GM20431 (cell line): ENCODE results near the gene XXYLT1.

ENCODE experiments used
- in situ Hi-C: fragments of 300-500 bp; cut with MseI, MboI; formaldehyde crosslinking; loops from one replicate; pipeline ENCODE4 v1.15.0; 2020; ENCODE audit warnings: low sequenced_read_pairs; ENCODE audit not compliant: unreplicated experiment

XXYLT1 gene

DNA sequence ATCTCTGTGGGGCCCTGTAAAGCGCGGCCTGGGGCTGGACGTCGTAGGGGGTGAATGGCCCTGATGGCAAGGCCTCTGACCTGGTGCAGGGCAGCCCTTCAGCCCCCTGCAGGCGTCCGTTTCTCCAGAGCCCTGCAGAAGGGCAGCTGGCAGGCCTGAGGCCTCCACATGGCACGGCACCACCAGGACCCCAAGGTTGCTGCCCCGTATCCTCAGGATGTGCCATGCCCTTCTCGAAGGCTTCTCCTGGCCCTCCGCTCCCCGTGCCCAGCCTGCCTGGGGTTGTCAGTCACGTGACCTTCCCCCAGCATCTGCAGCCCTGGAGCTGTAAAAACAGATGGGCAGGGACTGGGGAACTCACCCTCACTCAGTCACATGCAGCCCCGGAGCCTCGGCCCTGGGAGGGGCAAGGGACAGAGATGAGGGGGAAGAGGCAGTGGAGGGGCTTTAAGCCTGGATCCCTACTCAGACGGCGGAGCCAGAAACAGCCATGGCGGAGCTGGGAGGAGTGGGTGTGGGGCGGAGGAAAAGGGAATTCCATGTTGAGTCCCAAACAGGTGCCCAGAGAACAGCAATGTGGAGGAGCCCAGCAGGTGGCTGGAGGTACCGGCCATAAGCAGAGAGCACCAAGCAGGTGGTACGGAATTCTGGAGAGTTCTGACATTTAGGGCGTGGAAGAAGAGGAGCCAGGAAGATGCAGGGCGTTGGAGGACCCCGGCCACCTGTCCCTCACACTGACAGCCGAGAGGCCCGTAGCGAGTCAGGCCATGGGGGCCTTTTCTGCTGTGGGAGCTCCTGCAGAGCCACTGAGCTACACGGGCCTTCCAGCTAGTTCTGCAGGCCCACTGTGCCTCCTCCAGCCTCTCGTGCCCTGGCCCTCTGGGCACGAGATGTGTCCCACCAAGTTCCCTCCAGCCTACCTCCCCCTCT lies 193.1 kb downstream of the XXYLT1 start:
- in situ Hi-C loops, result no loop called here

GRCh38 chr3:195076981-195077610 lies 193.9 kb downstream of the XXYLT1 start:
- in situ Hi-C loops, result no loop called here

GRCh38 chr3:195075941-195076875 lies 194.8 kb downstream of the XXYLT1 start:
- in situ Hi-C loops, result no loop called here

DNA sequence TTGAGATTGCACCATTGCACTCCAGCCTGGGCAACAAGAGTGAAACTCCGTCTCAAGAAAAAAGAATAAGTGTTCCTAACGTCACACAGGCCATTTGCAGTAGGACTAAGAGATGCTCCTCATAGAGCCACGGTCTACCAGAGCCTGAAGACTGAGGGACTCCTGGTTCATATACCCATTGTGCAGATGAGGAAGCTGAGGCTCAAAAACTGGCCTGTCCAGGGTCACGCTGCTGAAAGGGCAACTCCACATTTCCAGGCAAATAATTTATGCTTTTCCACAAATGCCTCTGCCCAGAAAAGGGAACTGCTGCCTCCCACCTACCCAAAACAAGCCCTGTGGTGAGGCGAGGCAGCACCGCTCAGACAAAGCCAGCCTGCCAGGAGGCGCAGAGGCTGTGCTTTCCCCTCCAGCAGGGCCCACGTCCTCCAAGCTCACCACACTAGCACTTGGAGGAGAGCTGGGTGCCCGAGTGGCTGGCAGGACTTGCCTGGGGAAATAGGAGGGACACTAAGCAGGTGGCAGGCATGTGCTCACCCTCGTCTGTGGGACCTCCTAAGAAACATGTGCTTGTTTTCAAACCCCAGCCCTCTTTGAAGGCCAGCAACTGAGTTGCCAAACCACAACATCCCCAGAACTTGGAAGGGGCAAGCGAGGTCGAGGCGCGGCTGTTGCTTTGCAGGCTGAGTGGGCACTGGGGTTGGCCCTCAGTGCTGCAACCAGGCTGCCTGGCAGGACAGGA lies 195.6 kb downstream of the XXYLT1 start:
- in situ Hi-C loops, result no loop called here

GRCh38 chr3:195073866-195074860 lies 196.8 kb downstream of the XXYLT1 start:
- in situ Hi-C loops, result no loop called here

- in situ Hi-C loops, result no loop called here
Observed at GRCh38 chr3:195072916-195073564, 197.9 kb downstream of the XXYLT1 start.

DNA sequence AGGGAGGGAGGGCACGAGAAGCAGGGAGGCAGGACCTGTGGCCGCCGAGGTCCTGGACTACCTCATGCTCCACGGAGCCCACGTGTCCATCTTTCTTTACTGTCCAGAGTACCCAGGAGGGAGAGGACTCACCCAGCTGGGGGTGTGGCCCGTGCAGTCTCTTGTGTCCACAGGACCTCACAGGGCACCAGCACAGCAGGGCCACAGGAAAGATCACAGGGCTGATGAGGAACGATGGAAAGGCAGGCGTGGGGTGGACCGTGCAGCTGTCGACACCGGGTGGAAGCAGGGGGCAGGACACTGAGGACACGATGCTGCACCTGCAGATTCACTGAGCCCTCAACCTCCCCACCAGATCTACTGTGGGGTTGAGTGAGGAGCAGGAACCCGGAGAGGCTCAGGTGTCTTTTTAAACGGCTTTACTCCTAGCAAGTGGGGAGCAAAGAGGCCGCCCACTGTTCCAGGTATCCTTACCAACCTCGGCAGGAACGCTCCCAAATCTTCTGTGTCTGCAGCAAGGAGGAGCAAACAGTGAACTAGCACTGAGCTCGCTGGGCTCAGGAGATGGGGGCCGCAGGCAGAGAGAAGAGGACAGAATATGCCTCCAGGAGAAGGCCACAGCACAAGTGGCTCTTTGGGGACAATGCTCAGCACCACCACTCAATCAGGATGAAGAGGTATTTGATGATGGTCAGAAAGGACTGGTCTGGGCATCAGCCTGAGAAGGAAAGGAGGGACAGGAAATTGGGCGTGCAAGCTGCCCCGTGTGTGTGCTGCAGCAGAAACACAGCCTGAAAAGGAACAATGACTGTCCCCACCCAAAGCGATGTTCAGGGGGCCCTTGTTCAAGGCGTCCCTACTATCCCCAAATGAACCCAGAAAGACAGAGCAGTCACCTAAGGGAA lies 198.8 kb downstream of the XXYLT1 start:
- in situ Hi-C loops, result no loop called here

GRCh38 chr3:195071011-195071728 lies 199.8 kb downstream of the XXYLT1 start:
- in situ Hi-C loops, result no loop called here

DNA sequence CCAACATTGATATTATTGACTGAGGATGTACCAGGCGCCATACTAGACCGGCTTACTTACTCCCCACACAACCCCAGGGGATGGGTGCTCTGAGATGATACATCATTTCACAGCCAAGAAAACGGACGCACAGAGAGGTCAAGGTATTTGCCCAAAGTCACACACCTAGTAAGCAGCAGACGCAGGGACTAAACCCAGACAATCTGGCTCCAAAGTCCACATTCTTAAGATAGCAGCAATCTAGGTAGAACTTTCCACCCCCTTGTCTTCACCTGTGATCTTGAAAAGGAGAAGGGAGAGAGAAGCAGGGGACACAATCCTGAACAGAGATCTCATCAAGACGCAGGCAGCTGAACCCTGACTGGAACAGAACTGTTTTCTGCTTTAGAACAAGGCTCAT lies 200.6 kb downstream of the XXYLT1 start:
- in situ Hi-C loops, result no loop called here

DNA sequence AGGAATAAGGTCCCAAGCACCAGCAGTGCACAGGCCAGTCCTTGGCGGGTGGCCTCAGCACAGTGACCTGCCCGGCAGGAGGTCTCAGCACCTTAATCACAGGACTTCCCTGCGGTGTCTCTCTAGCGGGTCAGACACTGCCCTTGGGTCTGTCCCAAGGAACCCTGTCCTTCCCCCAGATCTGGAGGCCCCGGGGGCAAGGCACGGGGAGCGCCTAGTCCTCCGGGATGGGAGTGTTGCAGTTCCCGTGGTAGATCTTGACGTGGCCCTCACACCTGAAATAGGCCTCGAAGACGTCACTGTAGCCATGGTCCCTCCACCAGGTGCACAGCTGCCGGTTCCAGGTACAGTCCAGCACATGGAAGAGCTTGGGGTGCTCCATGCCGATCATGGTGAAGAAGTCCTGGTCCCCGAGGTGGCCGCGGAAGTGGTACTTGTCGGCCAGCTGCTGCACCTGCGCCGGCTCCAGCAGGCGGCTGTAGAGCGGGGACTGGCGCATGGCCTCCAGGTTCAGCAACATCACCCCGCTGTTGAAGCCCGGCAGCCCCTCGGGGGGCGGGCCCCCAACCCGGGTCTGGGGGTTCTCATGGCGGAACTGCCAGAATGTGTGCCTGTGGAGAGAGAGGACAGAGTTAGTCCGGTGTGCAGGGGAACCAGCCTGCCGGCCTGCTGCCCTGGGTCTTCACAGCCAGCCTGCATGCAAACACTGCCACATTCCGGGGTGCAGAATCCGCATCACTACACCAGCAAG lies 201.3 kb downstream of the XXYLT1 start:
- in situ Hi-C loops, result no loop called here

GRCh38 chr3:195068084-195069080 lies 202.6 kb downstream of the XXYLT1 start:
- in situ Hi-C loops, result no loop called here

DNA sequence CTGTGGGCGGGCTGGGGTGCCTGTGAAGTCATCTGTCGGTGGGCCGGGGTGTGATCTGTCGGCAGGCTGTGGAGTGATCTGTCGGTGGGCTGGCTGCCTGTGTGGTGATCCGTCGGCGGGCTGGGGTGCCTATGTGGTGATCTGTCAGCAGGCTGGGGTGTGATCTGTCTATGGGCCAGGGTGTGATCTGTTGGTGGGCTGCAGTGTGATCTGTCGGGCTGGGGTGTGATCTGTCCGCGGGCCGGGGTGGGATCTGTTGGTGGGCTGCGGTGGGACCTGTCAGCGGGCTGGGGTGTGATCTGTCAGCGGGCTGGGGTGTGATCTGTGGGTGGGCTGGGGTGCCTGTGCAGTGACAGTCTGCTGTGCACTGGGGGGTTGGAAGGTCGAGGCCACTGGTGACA lies 204.5 kb downstream of the XXYLT1 start:
- in situ Hi-C loops, result no loop called here

DNA sequence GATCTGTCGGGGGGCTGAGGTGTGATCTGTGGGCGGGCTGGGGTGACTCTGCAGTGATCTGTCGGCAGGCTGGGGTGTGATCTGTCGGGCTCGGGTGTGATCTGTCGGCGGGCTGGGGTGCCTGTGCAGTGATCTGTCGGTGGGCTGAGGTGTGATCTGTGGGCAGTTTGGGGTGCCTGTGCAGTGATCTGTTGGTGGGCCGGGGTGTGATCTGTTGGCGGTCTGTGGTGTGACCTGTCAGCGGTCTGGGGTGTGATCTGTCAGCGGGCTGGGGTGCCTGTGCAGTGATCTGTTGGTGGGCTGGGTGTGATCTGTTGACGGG lies 205.1 kb downstream of the XXYLT1 start:
- in situ Hi-C loops, result no loop called here

DNA sequence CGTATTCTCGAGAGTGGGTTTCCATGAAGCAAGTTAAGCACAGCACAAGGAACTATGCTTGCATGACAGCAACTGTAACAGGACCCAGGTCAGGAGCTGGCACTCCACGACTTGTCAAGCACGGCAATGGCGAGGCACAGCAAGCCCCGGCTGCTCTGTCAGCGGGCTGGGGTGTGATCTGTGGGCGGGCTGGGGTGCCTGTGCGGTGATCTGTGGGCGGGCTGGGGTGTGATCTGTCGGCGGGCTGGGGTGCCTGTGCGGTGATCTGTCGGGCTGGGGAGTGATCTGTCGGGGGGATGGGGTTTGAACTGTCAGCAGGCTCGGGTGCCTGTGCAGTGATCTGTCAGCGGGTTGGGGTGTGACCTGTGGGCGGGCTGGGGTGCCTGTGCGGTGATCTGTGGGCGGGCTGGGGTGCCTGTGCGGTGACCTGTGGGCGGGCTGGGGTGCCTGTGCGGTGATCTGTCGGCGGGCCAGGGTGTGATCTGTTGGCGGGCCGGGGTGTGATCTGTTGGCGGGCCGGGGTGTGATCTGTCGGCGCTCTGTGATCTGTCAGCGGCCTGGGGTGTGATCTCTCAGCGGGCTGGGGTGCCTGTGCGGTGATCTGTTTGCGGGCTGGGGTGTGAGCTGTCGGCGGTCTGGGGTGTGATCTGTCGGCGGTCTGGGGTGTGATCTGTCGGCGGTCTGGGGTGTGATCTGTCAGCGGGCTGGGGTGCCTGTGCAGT lies 205.7 kb downstream of the XXYLT1 start:
- in situ Hi-C loops, result no loop called here
